Nephron (organoid): ENCODE measurements around the gene PNRC2.

ENCODE experiments used
- H3K27ac Mint-ChIP-seq, 3 experiments: 2 replicates each; pipeline ENCODE4 v1.8.0; 2020; ENCODE audit warnings: mixed read lengths in 3 of 3, mild to moderate bottlenecking in 2 of 3, moderate library complexity in 1 of 3
- H3K27me3 Mint-ChIP-seq: 2 replicates; pipeline ENCODE4 v1.8.0; 2021; ENCODE audit warnings: low read depth, mild to moderate bottlenecking, moderate library complexity, mixed read lengths
- H3K36me3 Mint-ChIP-seq: 2 replicates; pipeline ENCODE4 v1.8.0; 2020; ENCODE audit warnings: low read depth, mixed read lengths
- H3K4me1 Mint-ChIP-seq: 2 replicates; pipeline ENCODE4 v1.8.0; 2020; ENCODE audit warnings: mixed read lengths
- H3K4me3 Mint-ChIP-seq, 3 experiments: 2 replicates each; pipeline ENCODE4 v1.8.0; 2020; ENCODE audit warnings: mild to moderate bottlenecking in 3 of 3, mixed read lengths in 3 of 3, moderate library complexity in 2 of 3
- H3K9me3 Mint-ChIP-seq: 2 replicates; pipeline ENCODE4 v1.8.0; 2020; ENCODE audit warnings: mixed read lengths
- TF ChIP-seq, protein P1 (sequence below), 3 experiments: fragments of 200-600 bp; sonication (generic); IDR thresholded peaks; one replicate each; pipeline ENCODE4 v1.5.0; 2021; ENCODE audit warnings: antibody characterized with exemption in 3 of 3; ENCODE audit not compliant: unreplicated experiment in 3 of 3

PNRC2 gene

DNA sequence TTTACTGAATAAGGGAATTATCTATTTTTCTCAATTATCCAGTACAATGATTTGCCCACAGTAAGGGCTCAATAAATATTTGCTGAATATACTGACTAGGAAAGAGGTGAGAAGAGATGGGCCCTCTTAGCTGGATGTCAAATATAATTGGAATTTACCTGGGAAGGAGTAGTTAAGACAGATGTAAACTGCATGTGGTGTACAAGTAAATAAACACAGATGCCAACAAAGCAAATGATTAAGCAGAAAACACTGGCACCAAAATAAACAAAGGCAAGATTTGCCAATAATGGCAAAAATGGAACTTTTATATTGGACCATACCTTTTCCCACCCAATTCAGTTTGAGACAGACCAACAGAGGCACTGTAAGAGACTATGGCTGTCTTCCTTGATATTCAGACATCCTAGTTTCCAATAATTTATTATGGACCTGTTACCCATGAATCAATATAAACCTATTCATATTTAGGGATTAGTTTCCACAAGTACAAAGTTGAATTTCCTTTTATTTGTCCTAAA is 7.4 kb downstream of the PNRC2 start:
- Mint-ChIP-seq H3K27me3 (no peaks in the 10 kb centered on the region), H3K27ac (no peak overlapping the region), H3K36me3 (peaks cover 74% of the 10 kb centered on the region), H3K9me3 (no peaks in the 10 kb centered on the region), H3K4me3 (no peak overlapping the region), H3K4me1 (peaks cover 17% of the 10 kb centered on the region)
- TF ChIP-seq, protein P1, sequence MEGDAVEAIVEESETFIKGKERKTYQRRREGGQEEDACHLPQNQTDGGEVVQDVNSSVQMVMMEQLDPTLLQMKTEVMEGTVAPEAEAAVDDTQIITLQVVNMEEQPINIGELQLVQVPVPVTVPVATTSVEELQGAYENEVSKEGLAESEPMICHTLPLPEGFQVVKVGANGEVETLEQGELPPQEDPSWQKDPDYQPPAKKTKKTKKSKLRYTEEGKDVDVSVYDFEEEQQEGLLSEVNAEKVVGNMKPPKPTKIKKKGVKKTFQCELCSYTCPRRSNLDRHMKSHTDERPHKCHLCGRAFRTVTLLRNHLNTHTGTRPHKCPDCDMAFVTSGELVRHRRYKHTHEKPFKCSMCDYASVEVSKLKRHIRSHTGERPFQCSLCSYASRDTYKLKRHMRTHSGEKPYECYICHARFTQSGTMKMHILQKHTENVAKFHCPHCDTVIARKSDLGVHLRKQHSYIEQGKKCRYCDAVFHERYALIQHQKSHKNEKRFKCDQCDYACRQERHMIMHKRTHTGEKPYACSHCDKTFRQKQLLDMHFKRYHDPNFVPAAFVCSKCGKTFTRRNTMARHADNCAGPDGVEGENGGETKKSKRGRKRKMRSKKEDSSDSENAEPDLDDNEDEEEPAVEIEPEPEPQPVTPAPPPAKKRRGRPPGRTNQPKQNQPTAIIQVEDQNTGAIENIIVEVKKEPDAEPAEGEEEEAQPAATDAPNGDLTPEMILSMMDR (IDR thresholded peaks at IDR 0.05; ENCODE audit: unreplicated experiment in 3 of 3), result no peak

DNA sequence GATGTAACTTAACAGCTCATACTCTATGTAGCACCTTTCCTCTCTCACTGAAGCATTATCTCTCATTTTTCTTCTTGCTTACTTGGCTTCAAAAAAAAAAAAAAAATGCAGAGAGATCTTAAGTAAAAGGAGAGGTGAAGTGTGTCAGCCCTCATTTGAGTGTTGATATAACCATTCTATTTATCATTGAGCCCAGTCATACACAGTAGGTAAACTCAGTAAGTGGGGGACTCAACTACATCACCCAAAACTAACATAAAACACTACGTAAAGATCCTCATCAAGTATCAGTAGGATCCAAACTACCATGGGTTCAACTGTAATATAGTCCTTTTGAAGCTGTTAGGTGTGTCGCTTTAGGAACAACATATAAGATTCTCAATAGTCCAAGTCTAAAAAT is 8.2 kb downstream of the PNRC2 start:
- Mint-ChIP-seq H3K36me3 (peaks cover 73% of the 10 kb centered on the region), H3K9me3 (no peaks in the 10 kb centered on the region), H3K27ac (no peak overlapping the region), H3K4me1 (peaks cover 11% of the 10 kb centered on the region), H3K4me3 (no peak overlapping the region), H3K27me3 (no peaks in the 10 kb centered on the region)
- TF ChIP-seq, protein P1 (IDR thresholded peaks at IDR 0.05; ENCODE audit: unreplicated experiment in 3 of 3), result no peak

DNA sequence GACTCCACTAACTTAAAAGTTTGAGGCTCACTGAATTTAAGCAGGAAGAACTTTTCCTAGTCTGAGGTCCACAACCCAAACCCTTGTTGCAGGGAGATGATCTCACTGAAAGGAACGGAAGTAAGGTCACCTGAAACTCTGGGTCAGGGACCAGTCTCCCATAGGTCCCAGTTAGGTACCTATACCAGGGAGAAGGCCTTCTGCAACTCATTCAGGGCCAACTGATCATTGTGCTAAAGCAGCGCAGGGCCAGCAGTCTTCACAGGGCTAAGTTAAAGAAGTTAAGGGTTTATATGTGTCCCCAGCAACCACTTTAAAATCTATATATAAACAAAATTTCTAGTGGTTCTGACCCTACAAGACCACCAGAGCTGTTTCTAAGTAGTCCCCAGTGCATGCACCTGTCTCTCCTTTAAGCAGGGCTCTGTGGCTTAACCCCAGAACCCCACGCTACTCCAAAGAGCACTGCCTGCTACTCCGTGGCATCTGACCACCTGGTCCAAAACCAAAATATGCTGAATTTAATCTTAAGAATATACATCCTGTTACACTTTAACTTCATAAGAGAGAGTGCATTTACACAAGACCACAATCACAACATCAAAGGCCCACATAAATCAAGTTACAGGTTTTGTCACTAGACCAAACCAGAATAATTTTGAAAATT is 17.7 kb downstream of the PNRC2 start:
- H3K4me3 Mint-ChIP-seq, result peak overlapping the region; percentile 68 to 84 (median 79)
- H3K9me3 Mint-ChIP-seq, result no peaks in the 10 kb centered on the region
- no peaks in the 10 kb centered on the region for H3K27me3 Mint-ChIP-seq
- peaks cover 46% of the 10 kb centered on the region for H3K4me1 Mint-ChIP-seq
- peaks cover 53% of the 10 kb centered on the region for H3K36me3 Mint-ChIP-seq
- TF ChIP-seq, protein P1 (IDR thresholded peaks at IDR 0.05; ENCODE audit: unreplicated experiment in 3 of 3), result no peak
- peak overlapping the region; percentile 49 to 99 (median 70) for H3K27ac Mint-ChIP-seq

DNA sequence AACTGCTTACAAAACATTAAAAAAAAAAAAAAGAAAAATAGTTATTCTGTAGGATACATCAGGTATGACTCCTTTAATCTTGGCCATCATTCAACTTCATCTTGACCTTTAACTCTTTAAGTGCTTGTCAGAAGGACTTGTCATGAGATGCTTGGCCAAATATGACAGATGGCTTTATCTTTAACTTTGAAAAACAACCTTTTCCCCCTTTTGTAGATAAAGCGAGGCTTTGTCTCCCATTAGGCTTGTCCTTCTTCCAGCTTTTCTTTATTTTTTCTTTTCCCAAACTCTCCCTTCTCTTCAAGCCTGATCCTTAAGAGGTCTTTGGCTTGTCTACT is 18.2 kb downstream of the PNRC2 start:
- Mint-ChIP-seq H3K9me3 (no peaks in the 10 kb centered on the region), H3K36me3 (peaks cover 49% of the 10 kb centered on the region), H3K4me1 (peaks cover 46% of the 10 kb centered on the region), H3K27ac (peak overlapping the region; percentile 68 to 99 (median 70)), H3K27me3 (no peaks in the 10 kb centered on the region), H3K4me3 (peak overlapping the region; percentile 92 to 98 (median 97))
- TF ChIP-seq, protein P1 (IDR thresholded peaks at IDR 0.05; ENCODE audit: unreplicated experiment in 3 of 3), result no peak

DNA sequence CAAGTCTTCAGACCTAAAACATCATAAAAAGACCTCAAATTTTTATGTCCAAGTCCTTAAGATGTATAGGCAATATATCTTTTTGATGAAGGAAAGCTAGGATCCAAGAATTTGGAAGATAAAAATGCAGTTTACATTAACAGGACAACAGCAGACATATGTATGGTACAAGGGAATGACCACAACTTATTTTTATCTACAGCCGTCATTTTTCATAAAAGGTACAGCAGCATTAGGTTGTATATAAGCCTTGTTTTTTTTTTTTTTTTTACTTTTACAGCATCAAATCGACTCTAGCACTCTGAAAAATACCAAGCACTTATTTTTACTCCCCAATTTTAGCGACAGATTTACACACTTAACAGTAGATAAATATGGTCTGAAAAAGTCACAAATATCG is 19.2 kb downstream of the PNRC2 start:
- peak overlapping the region; percentile 98 to 99 (median 99) for H3K27ac Mint-ChIP-seq
- H3K27me3 Mint-ChIP-seq, result no peaks in the 10 kb centered on the region
- peaks cover 46% of the 10 kb centered on the region for H3K4me1 Mint-ChIP-seq
- H3K36me3 Mint-ChIP-seq, result peaks cover 40% of the 10 kb centered on the region
- TF ChIP-seq, protein P1 (IDR thresholded peaks at IDR 0.05; ENCODE audit: unreplicated experiment in 3 of 3), result no peak
- peak overlapping the region; percentile 92 to 98 (median 97) for H3K4me3 Mint-ChIP-seq
- no peaks in the 10 kb centered on the region for H3K9me3 Mint-ChIP-seq

DNA sequence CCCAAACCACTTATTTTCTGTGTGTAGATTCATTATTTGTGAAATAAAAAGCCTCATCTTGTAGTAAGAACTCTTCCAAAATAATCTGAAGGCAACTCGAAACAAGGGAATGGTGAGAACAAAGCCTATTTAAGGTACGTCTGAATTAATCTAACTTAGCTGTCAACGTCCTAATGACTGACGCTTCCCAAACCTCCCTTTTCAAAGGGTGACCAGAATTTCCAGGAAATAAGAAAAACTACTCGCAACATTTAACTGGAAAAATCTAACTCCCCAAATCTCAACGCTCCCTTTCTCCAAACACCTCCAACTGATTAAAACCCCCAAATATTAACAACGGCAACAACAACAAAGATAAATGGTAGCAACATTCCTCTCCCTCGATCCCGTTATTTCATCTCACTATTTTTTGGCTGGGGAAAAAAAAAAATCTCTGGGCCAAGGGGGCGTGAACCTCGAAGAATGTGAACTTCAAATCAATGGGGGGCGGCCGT is 19.8 kb downstream of the PNRC2 start:
- peaks cover 33% of the 10 kb centered on the region for H3K36me3 Mint-ChIP-seq
- H3K4me3 Mint-ChIP-seq, result peak overlapping the region; percentile 92 to 98 (median 97)
- no peaks in the 10 kb centered on the region for H3K9me3 Mint-ChIP-seq
- TF ChIP-seq, protein P1 (IDR thresholded peaks at IDR 0.05; ENCODE audit: unreplicated experiment in 3 of 3), result no peak
- H3K4me1 Mint-ChIP-seq, result peaks cover 47% of the 10 kb centered on the region
- H3K27ac Mint-ChIP-seq, result peak overlapping the region; percentile 98 to 99 (median 99)
- H3K27me3 Mint-ChIP-seq, result no peaks in the 10 kb centered on the region
